CD4-positive, alpha-beta T cell (primary cell): Measurements from ENCODE around the gene UBA1. TPM values are rescaled to one million over a fixed set of nuclear protein-coding genes. Genes with fewer than 3 reads are reported as not detected.

Experiments used
- ATAC-seq: fragments of 200-7000 bp; cut with Tn5 transposase; one replicate; pipeline ENCODE4 v1.10.0; 2022; ENCODE audit warnings: mild to moderate bottlenecking; ENCODE audit not compliant: poor library complexity
- CTCF ChIA-PET: fragments of 350-600 bp; sonication (Branson Sonifier 250); formaldehyde crosslinking; loops from one replicate; lab custom pipeline; 2021; ENCODE audit warnings: antibody characterized with exemption, inconsistent platforms; lab: Charles Lee
- POLR2A ChIA-PET: fragments of 350-600 bp; sonication (Branson Sonifier 250); formaldehyde crosslinking; loops from one replicate; lab custom pipeline; 2021; ENCODE audit warnings: antibody characterized with exemption, inconsistent platforms; lab: Charles Lee
- DNase-seq, 14 experiments: peaks; one replicate each; pipeline ENCODE4 v3.0.0-alpha.2; 2013 to 2020; ENCODE audit warnings: mixed read lengths in 2 of 14
- H3K27ac ChIP-seq, 2 donors: one replicate each; pipeline versions ENCODE4 v1.5.1 to v1.7.0; 2013; ENCODE audit warnings: low read length in 2 of 2, low read depth in 1 of 2, mild to moderate bottlenecking in 1 of 2
- H3K27me3 ChIP-seq, 2 experiments: 1 replicate in 1 of 2; 2 replicates in 1 of 2; pipeline versions ENCODE4 v1.6.1 to v1.7.0; 2013; ENCODE audit warnings: low read length in 2 of 2, control low read depth in 1 of 2, mild to moderate bottlenecking in 1 of 2, moderate library complexity in 1 of 2; ENCODE audit not compliant: insufficient read depth in 2 of 2, control insufficient read depth in 1 of 2
- H3K36me3 ChIP-seq: one replicate; pipeline ENCODE4 v1.6.1; 2013; ENCODE audit warnings: low read length, control low read depth; ENCODE audit not compliant: insufficient read depth
- H3K4me1 ChIP-seq: one replicate; pipeline ENCODE4 v1.6.1; 2013; ENCODE audit warnings: low read length, control low read depth; ENCODE audit not compliant: insufficient read depth
- H3K4me3 ChIP-seq: one replicate; pipeline ENCODE4 v1.5.1; 2013; ENCODE audit warnings: mild to moderate bottlenecking, low read length, moderate library complexity
- H3K9me3 ChIP-seq, 2 experiments: 1 replicate in 1 of 2; 2 replicates in 1 of 2; pipeline versions ENCODE4 v1.6.1 to v1.7.0; 2013; ENCODE audit warnings: low read length in 2 of 2, mild to moderate bottlenecking in 2 of 2, control low read depth in 1 of 2, moderate library complexity in 1 of 2; ENCODE audit not compliant: control insufficient read depth in 1 of 2, insufficient read depth in 1 of 2
- H3K27ac Mint-ChIP-seq: one replicate; pipeline ENCODE4 v1.8.0; 2020; ENCODE audit warnings: mixed read lengths
- H3K27me3 Mint-ChIP-seq: one replicate; pipeline ENCODE4 v1.8.0; 2021; ENCODE audit warnings: mixed read lengths
- H3K36me3 Mint-ChIP-seq: one replicate; pipeline ENCODE4 v1.8.0; 2021; ENCODE audit warnings: low read depth, mixed read lengths
- H3K4me1 Mint-ChIP-seq: one replicate; pipeline ENCODE4 v1.8.0; 2021; ENCODE audit warnings: low read depth, mixed read lengths
- H3K4me3 Mint-ChIP-seq: one replicate; pipeline ENCODE4 v1.8.0; 2020; ENCODE audit warnings: mild to moderate bottlenecking, mixed read lengths
- H3K9me3 Mint-ChIP-seq: one replicate; pipeline ENCODE4 v1.8.0; 2020; ENCODE audit warnings: mixed read lengths
- CTCF ChIP-seq: fragments of 200-600 bp; IDR thresholded peaks from one replicate; pipeline ENCODE4 v1.8.0; 2022; ENCODE audit warnings: antibody characterized with exemption, mild to moderate bottlenecking
- intact Hi-C, 2 experiments: fragments of 100-400 bp; cut with DNase I in 1 of 2; cut with micrococcal nuclease in 1 of 2; formaldehyde crosslinking; loops; one replicate each; pipeline versions ENCODE4 v1.15.1 to v1.9.0; 2023 to 2025; cut with DNase I, micrococcal nuclease
- total RNA-seq, 174 experiments: library from RNA in 2 of 174; stranded (reverse) in 2 of 174; gene quantifications; one replicate each; pipeline ENCODE4 v1.2.3 and lab custom pipeline; 2021 to 2026

UBA1 gene
- total RNA-seq, 2 experiments from 2014 or later: 70.0 to 72.1 TPM

- ChIA-PET CTCF (no interaction called here), POLR2A (no interaction called here)
- Mint-ChIP-seq H3K36me3 (peaks cover 63% of the 10 kb centered on the region), H3K27me3 (no peaks in the 10 kb centered on the region), H3K4me1 (peaks cover 52% of the 10 kb centered on the region), H3K27ac (peak overlapping the region; percentile 99), H3K4me3 (peak overlapping the region; percentile 98), H3K9me3 (no peaks in the 10 kb centered on the region)
- H3K4me1 ChIP-seq: peaks cover 31% of the 10 kb centered on the region
- peak overlapping the region; percentile 32 to 34 for H3K27ac ChIP-seq
- DNase-seq (peak in 1 of 14 experiments; percentile 23), ATAC-seq (no peak)
- no peak for TF ChIP-seq CTCF
- no peaks in the 10 kb centered on the region for H3K27me3 ChIP-seq
- H3K36me3 ChIP-seq: peaks cover 26% of the 10 kb centered on the region
- intact Hi-C loops: loop anchor here in 1 of 2 experiments (2.0 to 10.0 kb wide), 2 partner anchors 44 to 338 kb away; partner anchors contain the start of gene ZNF41
- H3K9me3 ChIP-seq: no peaks in the 10 kb centered on the region
- peak overlapping the region; percentile 85 for H3K4me3 ChIP-seq
Measured at GRCh38 chrX:47146121-47146935, 47.3 kb upstream of the UBA1 start.

DNA sequence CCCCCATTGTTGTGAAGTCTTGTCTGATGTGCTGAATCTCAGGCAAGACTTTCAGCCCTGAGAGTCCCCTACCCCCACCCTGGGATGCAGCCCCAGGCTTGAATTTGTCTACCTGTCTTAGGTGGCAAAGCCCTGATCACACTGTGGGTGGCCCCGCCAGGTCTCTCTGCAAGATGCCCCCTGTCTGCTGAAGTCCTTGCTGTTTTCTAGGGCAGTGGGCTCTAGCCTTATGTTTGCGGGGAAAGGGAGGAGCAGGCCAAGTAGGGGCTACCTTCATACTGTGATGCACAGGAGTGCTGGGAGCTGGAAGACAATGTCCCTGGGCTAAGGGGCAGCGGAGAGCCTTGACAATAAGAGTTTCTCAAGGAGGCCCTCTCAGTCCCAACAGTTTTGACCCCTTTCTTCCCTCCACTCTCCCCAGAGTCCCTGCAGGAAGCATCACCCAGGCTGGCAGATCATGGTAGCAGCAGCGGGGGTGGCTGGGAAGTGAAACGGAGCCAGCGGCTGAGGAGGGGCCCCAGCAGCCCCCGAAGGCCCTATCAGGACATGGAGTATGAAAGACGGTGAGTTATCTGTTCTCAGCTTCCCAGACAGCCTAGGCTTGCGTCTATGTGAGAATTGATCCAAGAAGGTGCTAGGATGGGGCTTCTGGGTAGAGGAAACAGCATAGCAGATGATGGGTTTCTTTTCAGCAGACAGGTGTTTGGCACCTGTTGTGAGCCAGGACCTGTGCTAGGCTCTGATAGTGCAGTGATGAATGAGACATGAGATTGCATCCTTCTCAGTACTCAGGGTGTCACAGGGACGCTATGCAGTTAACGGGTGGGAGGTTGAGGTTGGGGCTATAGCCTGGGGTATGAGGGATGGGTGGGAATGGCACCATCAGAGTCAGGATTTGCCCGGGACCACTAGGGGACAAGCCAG is 46.4 kb upstream of the UBA1 start:
- no peak for TF ChIP-seq CTCF
- H3K27ac ChIP-seq: peak overlapping the region in 1 of 2 donors; percentile 7
- intact Hi-C loops: loop anchor here in 1 of 2 experiments (2.0 to 10.0 kb wide), 2 partner anchors 44 to 338 kb away; partner anchors contain the start of gene ZNF41
- H3K4me3 ChIP-seq: peak overlapping the region; percentile 85
- no peaks in the 10 kb centered on the region for H3K9me3 ChIP-seq
- DNase-seq (no peak), ATAC-seq (no peak)
- CTCF ChIA-PET: no interaction called here
- H3K27me3 ChIP-seq: no peaks in the 10 kb centered on the region
- Mint-ChIP-seq H3K27me3 (no peaks in the 10 kb centered on the region), H3K9me3 (no peaks in the 10 kb centered on the region), H3K36me3 (peaks cover 66% of the 10 kb centered on the region), H3K27ac (peak overlapping the region; percentile 47), H3K4me1 (peaks cover 52% of the 10 kb centered on the region), H3K4me3 (peak overlapping the region; percentile 42)
- peaks cover 31% of the 10 kb centered on the region for H3K4me1 ChIP-seq
- peaks cover 26% of the 10 kb centered on the region for H3K36me3 ChIP-seq
- POLR2A ChIA-PET: no interaction called here

DNA sequence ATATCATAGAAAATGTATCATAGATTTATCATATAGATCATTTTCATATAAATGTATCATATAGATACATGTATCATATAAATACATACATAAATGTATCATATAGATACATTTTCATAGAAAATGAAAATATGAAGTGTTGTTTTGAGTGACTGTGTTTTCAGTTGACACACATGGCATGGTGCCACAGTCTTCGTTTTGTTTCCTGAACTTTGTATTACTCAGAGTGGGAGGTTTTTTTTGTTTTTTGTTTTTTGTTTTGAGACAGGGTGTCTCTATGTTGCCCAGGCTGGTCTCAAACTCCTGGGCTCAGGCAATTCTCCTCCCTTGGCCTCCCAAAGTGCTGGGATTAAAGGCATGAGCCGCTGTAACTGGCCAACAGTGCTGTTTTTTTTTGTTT is 44.7 kb upstream of the UBA1 start:
- no peak for ATAC-seq
- no peak overlapping the region for H3K27ac Mint-ChIP-seq
- DNase-seq: peak in 1 of 14 experiments; percentile 13
- CTCF ChIA-PET: no interaction called here
- H3K4me1 ChIP-seq: peaks cover 22% of the 10 kb centered on the region
- no peaks in the 10 kb centered on the region for H3K9me3 Mint-ChIP-seq
- no peaks in the 10 kb centered on the region for H3K27me3 ChIP-seq
- no peak for TF ChIP-seq CTCF
- no peaks in the 10 kb centered on the region for H3K9me3 ChIP-seq
- H3K4me3 Mint-ChIP-seq: no peak overlapping the region
- H3K27me3 Mint-ChIP-seq: no peaks in the 10 kb centered on the region
- peaks cover 64% of the 10 kb centered on the region for H3K36me3 Mint-ChIP-seq
- peaks cover 39% of the 10 kb centered on the region for H3K4me1 Mint-ChIP-seq
- peaks cover 25% of the 10 kb centered on the region for H3K36me3 ChIP-seq
- POLR2A ChIA-PET: no interaction called here
- no peak overlapping the region for H3K27ac ChIP-seq
- H3K4me3 ChIP-seq: no peak overlapping the region
- intact Hi-C loops: loop anchor here in 1 of 2 experiments (10.0 kb wide), 1 partner anchor 336 kb away; the partner anchor contains the start of gene ZNF41
